A549 (cell line): Measurements from ENCODE around the gene RDH5.

Experiments
- CHD2 ChIP-seq: fragments of 150-350 bp; IDR thresholded peaks from 2 replicates; pipeline ENCODE4 v1.6.1; 2014; ENCODE audit warnings: low read length; ENCODE audit not compliant: partially characterized antibody
- EP300 ChIP-seq, 2 experiments: fragments of >200 bp; sonication (Bioruptor Twin); formaldehyde crosslinking; IDR thresholded peaks; 2 replicates in 1 of 2; 3 replicates in 1 of 2; pipeline ENCODE4 v1.6.1; 2016 to 2017
- RFX5 ChIP-seq: fragments of 450-650 bp; IDR thresholded peaks from 2 replicates; pipeline ENCODE4 v1.7.1; 2014; ENCODE audit warnings: antibody characterized with exemption, mild to moderate bottlenecking, moderate library complexity
- TF ChIP-seq, protein P1 (sequence below): fragments of >200 bp; sonication (Bioruptor Twin); formaldehyde crosslinking; IDR thresholded peaks from 3 replicates; pipeline ENCODE4 v1.5.1; 2016
- TF ChIP-seq, protein P2 (sequence below): fragments of 450-650 bp; IDR thresholded peaks from 2 replicates; pipeline ENCODE4 v1.6.1; 2014; ENCODE audit warnings: antibody characterized with exemption

DNA sequence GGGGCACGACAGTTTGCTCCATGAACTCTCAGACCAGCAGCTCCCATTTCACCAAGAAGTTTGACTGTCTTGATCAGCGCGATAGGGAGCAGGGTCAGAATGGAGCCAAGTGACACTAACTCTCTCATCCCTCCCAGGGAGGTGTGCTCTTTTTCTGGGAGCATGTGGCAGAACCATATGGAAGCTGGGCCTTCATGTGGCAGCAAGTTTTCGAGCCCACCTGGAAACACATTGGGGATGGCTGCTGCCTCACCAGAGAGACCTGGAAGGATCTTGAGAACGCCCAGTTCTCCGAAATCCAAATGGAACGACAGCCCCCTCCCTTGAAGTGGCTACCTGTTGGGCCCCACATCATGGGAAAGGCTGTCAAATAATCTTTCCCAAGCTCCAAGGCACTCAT, 36.5 kb upstream of the RDH5 start:
- no peak for TF ChIP-seq EP300 (IDR thresholded peaks at IDR 0.05)
- TF ChIP-seq, protein P1, sequence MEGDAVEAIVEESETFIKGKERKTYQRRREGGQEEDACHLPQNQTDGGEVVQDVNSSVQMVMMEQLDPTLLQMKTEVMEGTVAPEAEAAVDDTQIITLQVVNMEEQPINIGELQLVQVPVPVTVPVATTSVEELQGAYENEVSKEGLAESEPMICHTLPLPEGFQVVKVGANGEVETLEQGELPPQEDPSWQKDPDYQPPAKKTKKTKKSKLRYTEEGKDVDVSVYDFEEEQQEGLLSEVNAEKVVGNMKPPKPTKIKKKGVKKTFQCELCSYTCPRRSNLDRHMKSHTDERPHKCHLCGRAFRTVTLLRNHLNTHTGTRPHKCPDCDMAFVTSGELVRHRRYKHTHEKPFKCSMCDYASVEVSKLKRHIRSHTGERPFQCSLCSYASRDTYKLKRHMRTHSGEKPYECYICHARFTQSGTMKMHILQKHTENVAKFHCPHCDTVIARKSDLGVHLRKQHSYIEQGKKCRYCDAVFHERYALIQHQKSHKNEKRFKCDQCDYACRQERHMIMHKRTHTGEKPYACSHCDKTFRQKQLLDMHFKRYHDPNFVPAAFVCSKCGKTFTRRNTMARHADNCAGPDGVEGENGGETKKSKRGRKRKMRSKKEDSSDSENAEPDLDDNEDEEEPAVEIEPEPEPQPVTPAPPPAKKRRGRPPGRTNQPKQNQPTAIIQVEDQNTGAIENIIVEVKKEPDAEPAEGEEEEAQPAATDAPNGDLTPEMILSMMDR: no peak
- TF ChIP-seq CHD2: no peak
- TF ChIP-seq, protein P2, sequence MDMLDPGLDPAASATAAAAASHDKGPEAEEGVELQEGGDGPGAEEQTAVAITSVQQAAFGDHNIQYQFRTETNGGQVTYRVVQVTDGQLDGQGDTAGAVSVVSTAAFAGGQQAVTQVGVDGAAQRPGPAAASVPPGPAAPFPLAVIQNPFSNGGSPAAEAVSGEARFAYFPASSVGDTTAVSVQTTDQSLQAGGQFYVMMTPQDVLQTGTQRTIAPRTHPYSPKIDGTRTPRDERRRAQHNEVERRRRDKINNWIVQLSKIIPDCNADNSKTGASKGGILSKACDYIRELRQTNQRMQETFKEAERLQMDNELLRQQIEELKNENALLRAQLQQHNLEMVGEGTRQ: no peak
- TF ChIP-seq RFX5: no peak
